Measurements from ENCODE around the gene TMEM258.

DNA sequence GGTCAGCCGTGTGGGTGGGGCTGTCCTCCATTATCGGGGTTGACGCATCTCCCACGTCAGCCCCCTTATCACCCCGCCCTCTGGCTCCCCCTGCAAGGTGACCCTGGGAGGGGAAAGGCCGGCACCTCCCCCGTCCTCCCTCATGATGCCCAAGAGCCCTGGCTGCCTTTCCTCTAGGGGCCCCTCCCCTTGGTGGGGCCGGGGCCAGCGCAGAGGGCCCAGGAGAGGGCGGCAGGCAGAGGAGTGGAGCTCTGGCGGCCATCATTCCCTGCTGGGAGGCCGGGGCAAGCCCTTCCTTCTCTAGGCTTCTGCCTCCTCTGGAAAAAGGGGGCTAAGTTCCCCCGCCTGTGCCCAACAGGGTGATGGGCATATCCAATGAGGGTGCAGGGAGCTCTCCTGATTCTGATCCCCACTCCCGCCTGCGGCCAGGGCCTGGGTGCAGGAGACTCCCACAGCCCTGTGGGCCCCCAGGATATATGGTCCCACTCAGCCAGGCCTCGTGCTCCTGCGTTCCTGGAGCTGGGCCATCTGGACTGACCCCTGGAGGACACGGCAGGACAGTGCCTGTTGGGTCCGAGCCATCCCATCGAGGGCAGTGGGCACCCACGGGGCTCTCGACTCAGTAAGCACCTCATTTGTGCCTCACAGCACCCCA is 27.7 kb downstream of the TMEM258 start:
- TF ChIP-seq EZH2phosphoT487 (IDR thresholded peaks at IDR 0.05; ENCODE audit: insufficient read depth, low read depth) (no peak), EZH2 (IDR thresholded peaks at IDR 0.05; ENCODE audit: insufficient read depth, poor library complexity, severe bottlenecking) (no peak)
